Measurements from ENCODE around the gene GARNL3. TPM values are rescaled to one million over a fixed set of nuclear protein-coding genes. Genes with fewer than 3 reads are reported as not detected.

Gene GARNL3
- total RNA-seq, 1 donor from 2014 or later: 31.4 TPM

DNA sequence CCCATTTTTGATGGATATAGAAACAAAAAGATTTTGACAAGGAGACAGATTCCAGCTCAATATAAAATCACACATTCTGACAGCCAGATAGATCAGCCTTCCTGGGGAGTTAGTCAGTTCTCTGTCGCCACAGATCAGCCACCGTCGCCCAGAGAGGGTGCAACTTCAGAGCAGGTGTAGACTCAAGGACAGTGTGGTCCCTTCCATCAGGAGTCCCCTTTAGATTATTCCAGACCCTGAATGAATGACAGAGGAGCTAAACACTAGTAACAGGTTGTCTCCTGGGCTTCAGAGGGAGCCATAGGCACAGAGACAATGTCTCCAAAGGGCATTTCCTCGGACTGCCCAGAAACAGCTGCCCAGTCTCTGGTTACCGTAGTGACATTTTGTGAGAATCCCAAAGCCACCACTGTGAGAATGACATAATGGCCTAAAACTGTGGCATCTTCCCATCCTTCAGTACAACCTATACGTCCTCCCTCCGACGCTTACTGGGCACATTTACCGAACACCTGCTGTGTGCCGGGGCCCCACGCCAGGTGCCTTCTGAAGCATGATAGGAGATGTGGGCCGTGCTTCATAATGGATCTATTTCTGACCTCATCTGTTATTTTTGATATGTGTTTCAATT is 85.0 kb downstream of the GARNL3 start:
- DNase-seq (ENCODE audit: extremely low spot score in 2 of 2): no peak
- Histone ChIP-seq H3K36me3 (no peaks in the 10 kb centered on the region), H3K4me1 (no peaks in the 10 kb centered on the region), H3K4me3 (no peak overlapping the region), H3K27me3 (no peaks in the 10 kb centered on the region), H3K9me3 (no peaks in the 10 kb centered on the region), H3K27ac (no peak overlapping the region)
- no peak for TF ChIP-seq POLR2A (IDR thresholded peaks at IDR 0.05)
- no peak for TF ChIP-seq CTCF (IDR thresholded peaks at IDR 0.05)
- no peak for TF ChIP-seq POLR2AphosphoS5 (IDR thresholded peaks at IDR 0.05; ENCODE audit: insufficient read depth in 1 of 2, low read depth in 1 of 2)
- intact Hi-C loops (cut with DNase I): no loop called here

- DNase-seq (ENCODE audit: extremely low spot score in 2 of 2): no peak
- intact Hi-C loops (cut with DNase I): no loop called here
- Histone ChIP-seq H3K4me3 (no peak overlapping the region), H3K9me3 (no peaks in the 10 kb centered on the region), H3K4me1 (no peaks in the 10 kb centered on the region), H3K36me3 (peaks cover 0 to 9% of the 10 kb centered on the region in 2 donors), H3K27ac (no peak overlapping the region), H3K27me3 (no peaks in the 10 kb centered on the region)
- TF ChIP-seq POLR2AphosphoS5 (IDR thresholded peaks at IDR 0.05; ENCODE audit: insufficient read depth in 1 of 2, low read depth in 1 of 2) (no peak), CTCF (IDR thresholded peaks at IDR 0.05) (no peak), POLR2A (IDR thresholded peaks at IDR 0.05) (no peak)
Measured at GRCh38 chr9:127351182-127352166, 86.9 kb downstream of the GARNL3 start.

DNA sequence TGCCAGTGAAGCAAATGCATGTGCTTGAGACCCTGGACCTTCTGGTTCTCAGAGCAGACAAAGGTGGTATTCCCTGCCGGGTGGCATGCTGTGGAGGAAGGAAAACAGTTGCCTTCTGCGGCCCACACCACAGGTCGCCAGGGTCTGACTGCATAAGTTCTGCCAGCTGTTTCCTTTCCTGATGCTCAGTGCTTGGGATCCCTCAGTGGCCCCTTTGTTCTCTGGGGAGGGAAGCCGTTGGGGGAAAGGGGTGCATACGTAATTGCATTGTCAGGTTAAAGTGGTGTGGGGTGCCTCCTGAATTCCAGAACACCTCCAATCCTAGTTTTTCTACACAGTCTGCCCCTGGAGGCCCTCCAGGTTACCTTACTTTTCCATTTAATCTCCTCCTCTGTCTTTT is 89.3 kb downstream of the GARNL3 start:
- H3K4me3 ChIP-seq: no peak overlapping the region
- H3K9me3 ChIP-seq: no peaks in the 10 kb centered on the region
- no peaks in the 10 kb centered on the region for H3K27me3 ChIP-seq
- TF ChIP-seq CTCF (IDR thresholded peaks at IDR 0.05) (no peak), POLR2AphosphoS5 (IDR thresholded peaks at IDR 0.05; ENCODE audit: insufficient read depth in 1 of 2, low read depth in 1 of 2) (no peak), POLR2A (IDR thresholded peaks at IDR 0.05) (no peak)
- intact Hi-C loops (cut with DNase I): no loop called here
- H3K36me3 ChIP-seq: peaks cover 0 to 15% of the 10 kb centered on the region in 2 donors
- H3K27ac ChIP-seq: no peak overlapping the region
- DNase-seq (ENCODE audit: extremely low spot score in 2 of 2): no peak
- no peaks in the 10 kb centered on the region for H3K4me1 ChIP-seq

- H3K4me3 ChIP-seq: no peak overlapping the region
- no peaks in the 10 kb centered on the region for H3K9me3 ChIP-seq
- intact Hi-C loops (cut with DNase I): no loop called here
- peaks cover 0 to 15% of the 10 kb centered on the region in 2 donors for H3K36me3 ChIP-seq
- peaks cover 13% of the 10 kb centered on the region for H3K4me1 ChIP-seq
- no peaks in the 10 kb centered on the region for H3K27me3 ChIP-seq
- TF ChIP-seq POLR2A (IDR thresholded peaks at IDR 0.05) (no peak), POLR2AphosphoS5 (IDR thresholded peaks at IDR 0.05; ENCODE audit: insufficient read depth in 1 of 2, low read depth in 1 of 2) (no peak), CTCF (IDR thresholded peaks at IDR 0.05) (no peak)
- H3K27ac ChIP-seq: no peak overlapping the region
- DNase-seq (ENCODE audit: extremely low spot score in 2 of 2): peak in 1 of 2 donors; percentile 40
Measured at GRCh38 chr9:127356906-127357305, 92.3 kb downstream of the GARNL3 start.

Data from vagina (tissue), 2 donors.